ENCODE results near the gene GJC2.

GRCh38 chr1:228204958-228205357, 55.2 kb downstream of the GJC2 start:
- TF ChIP-seq TAF1 (IDR thresholded peaks at IDR 0.05; ENCODE audit: borderline replicate concordance, insufficient read depth, low read length) (no peak), POLR2AphosphoS5 (IDR thresholded peaks at IDR 0.05; ENCODE audit: low read depth, low read length) (no peak), REST (IDR thresholded peaks at IDR 0.05; ENCODE audit: insufficient read depth in 1 of 2, low read depth in 2 of 2, low read length in 2 of 2) (no peak)
